Keratinocyte (primary cell): ENCODE results near the gene SUSD4. TPM values are rescaled to one million over a fixed set of nuclear protein-coding genes. Genes with fewer than 3 reads are reported as not detected.

Source experiments
- DNase-seq: peaks from one replicate; pipeline ENCODE4 v3.0.0-alpha.2; 2011; ENCODE audit warnings: low read depth, missing footprints, low spot score
- FAIRE-seq: peaks from 2 replicates; lab custom pipeline; 2011; peaks lifted over from hg19 to GRCh38; lab: Jason Lieb, UNC
- H2AFZ ChIP-seq: 2 replicates; pipeline ENCODE4 v1.6.0; 2012; ENCODE audit warnings: low read length, control low read depth, inconsistent platforms; ENCODE audit not compliant: control insufficient read depth
- H3K27ac ChIP-seq: 2 replicates; pipeline ENCODE4 v1.5.1; 2011; ENCODE audit warnings: low read length; ENCODE audit not compliant: control insufficient read depth, insufficient read depth
- H3K27me3 ChIP-seq: 3 replicates; pipeline ENCODE4 v1.6.0; 2011; ENCODE audit warnings: low read length; ENCODE audit not compliant: control insufficient read depth, insufficient read depth; ENCODE audit errors: extremely low read depth
- H3K36me3 ChIP-seq, 2 experiments: 2 replicates in 1 of 2; 3 replicates in 1 of 2; pipeline ENCODE4 v1.5.1; 2011; ENCODE audit warnings: low read length in 2 of 2, mild to moderate bottlenecking in 1 of 2; ENCODE audit not compliant: control insufficient read depth in 2 of 2, insufficient read depth in 2 of 2; ENCODE audit errors: extremely low read depth in 1 of 2
- H3K4me1 ChIP-seq: 3 replicates; pipeline ENCODE4 v1.5.1; 2011; ENCODE audit warnings: low read length; ENCODE audit not compliant: control insufficient read depth, insufficient read depth; ENCODE audit errors: extremely low read depth
- H3K4me2 ChIP-seq: 3 replicates; pipeline ENCODE4 v1.6.0; 2011; ENCODE audit warnings: low read depth, low read length; ENCODE audit not compliant: control insufficient read depth, insufficient read depth; ENCODE audit errors: extremely low read depth
- H3K4me3 ChIP-seq, 3 experiments: fragments of 200-600 bp in 1 of 3; sonication (generic) in 1 of 3; 2 replicates in 2 of 3; 3 replicates in 1 of 3; pipeline ENCODE4 v1.5.1; 2011 to 2016; ENCODE audit warnings: low read length in 3 of 3, mild to moderate bottlenecking in 3 of 3, control low read depth in 2 of 3, inconsistent platforms in 1 of 3, low read depth in 1 of 3, mixed read lengths in 1 of 3, mixed run types in 1 of 3, moderate library complexity in 1 of 3; ENCODE audit not compliant: control insufficient read depth in 2 of 3, insufficient read depth in 2 of 3; ENCODE audit errors: extremely low read depth in 1 of 3
- H3K79me2 ChIP-seq: 2 replicates; pipeline ENCODE4 v1.6.0; 2012; ENCODE audit warnings: low read length; ENCODE audit not compliant: control insufficient read depth, insufficient read depth
- H3K9ac ChIP-seq: 3 replicates; pipeline ENCODE4 v1.6.0; 2011; ENCODE audit warnings: low read length; ENCODE audit not compliant: control insufficient read depth, insufficient read depth; ENCODE audit errors: extremely low read depth
- H3K9me1 ChIP-seq: 3 replicates; pipeline ENCODE4 v1.6.0; 2011; ENCODE audit warnings: low read length; ENCODE audit not compliant: control insufficient read depth, insufficient read depth; ENCODE audit errors: extremely low read depth
- H3K9me3 ChIP-seq: 2 replicates; pipeline ENCODE4 v1.5.1; 2012; ENCODE audit warnings: low read depth, low read length; ENCODE audit not compliant: control insufficient read depth
- H4K20me1 ChIP-seq: 3 replicates; pipeline ENCODE4 v1.6.0; 2011; ENCODE audit warnings: low read length; ENCODE audit not compliant: control insufficient read depth, insufficient read depth; ENCODE audit errors: extremely low read depth
- CTCF ChIP-seq, 3 experiments: IDR thresholded peaks in 1 of 3; conservative IDR thresholded peaks in 1 of 3; optimal IDR thresholded peaks in 1 of 3; 2 replicates in 2 of 3; 3 replicates in 1 of 3; pipeline versions ENCODE3 to v1.5.1; 2011; ENCODE audit warnings: low read length in 3 of 3, mild to moderate bottlenecking in 3 of 3, moderate library complexity in 2 of 3, control low read depth in 1 of 3, inconsistent platforms in 1 of 3; ENCODE audit not compliant: insufficient read depth in 2 of 3; ENCODE audit errors: extremely low read depth in 1 of 3
- EZH2 ChIP-seq: IDR thresholded peaks from one replicate; pipeline ENCODE4 v1.6.1; 2012; ENCODE audit warnings: inconsistent platforms, mild to moderate bottlenecking, low read length, moderate library complexity
- dilution Hi-C: fragments of 300-500 bp; cut with MboI; formaldehyde crosslinking; loops from one replicate; pipeline ENCODE4 v1.7.0; 2020; ENCODE audit warnings: low sequenced_read_pairs; ENCODE audit not compliant: extremely low pct_ligation_motif_present
- polyA plus RNA-seq, 5 experiments: library from polyadenylated mRNA; depleted of rRNA in 3 of 5; stranded (reverse) in 3 of 5; stranded (forward) in 1 of 5; unstranded in 1 of 5; fragments of >200 nt; gene quantifications; 1 replicate in 1 of 5; 2 replicates in 3 of 5; 3 replicates in 1 of 5; pipeline versions ENCODE4 v1.2.1 to v1.2.3, GENCODE V29; 2011 to 2012; ENCODE audit warnings: missing spikeins in 2 of 5, low read depth in 1 of 5, low replicate concordance in 1 of 5

The SUSD4 gene
- polyA plus RNA-seq, 1 donor (not counting 4 experiments of a cell fraction or from before 2014, with no cell fraction given), result 1.6 TPM

- Histone ChIP-seq H3K36me3 (no peaks in the 10 kb centered on the region), H4K20me1 (no peaks in the 10 kb centered on the region), H3K4me1 (peaks cover 5% of the 10 kb centered on the region), H3K27ac (no peak overlapping the region), H3K27me3 (peaks cover 9% of the 10 kb centered on the region), H2AFZ (no peak overlapping the region), H3K9me1 (no peaks in the 10 kb centered on the region), H3K9ac (no peak overlapping the region), H3K4me2 (no peak overlapping the region), H3K9me3 (no peaks in the 10 kb centered on the region), H3K4me3 (no peak overlapping the region), H3K79me2 (no peaks in the 10 kb centered on the region)
- dilution Hi-C loops, result no loop called here
- FAIRE-seq (no peak), DNase-seq (no peak)
- TF ChIP-seq CTCF (optimal IDR thresholded peaks at IDR 0.05 in 1 of 3, IDR thresholded peaks at IDR 0.05 in 1 of 3, conservative IDR thresholded peaks at IDR 0.05 in 1 of 3; ENCODE audit: extremely low read depth in 1 of 3, insufficient read depth in 2 of 3, low read length in 3 of 3), result no peak
- no peak for TF ChIP-seq EZH2
Measured at GRCh38 chr1:223198628-223198965, 165.4 kb downstream of the SUSD4 start.

GRCh38 chr1:223197923-223198627, 165.9 kb downstream of the SUSD4 start:
- no peaks in the 10 kb centered on the region for H3K9me3 ChIP-seq
- no peak for DNase-seq
- peak; percentile 52 for FAIRE-seq
- H3K36me3 ChIP-seq, result no peaks in the 10 kb centered on the region
- no peak overlapping the region for H3K4me2 ChIP-seq
- no peaks in the 10 kb centered on the region for H4K20me1 ChIP-seq
- dilution Hi-C loops, result no loop called here
- no peak overlapping the region for H3K9ac ChIP-seq
- TF ChIP-seq CTCF (optimal IDR thresholded peaks at IDR 0.05 in 1 of 3, IDR thresholded peaks at IDR 0.05 in 1 of 3, conservative IDR thresholded peaks at IDR 0.05 in 1 of 3; ENCODE audit: extremely low read depth in 1 of 3, insufficient read depth in 2 of 3, low read length in 3 of 3) (no peak), EZH2 (no peak)
- H3K4me3 ChIP-seq, result no peak overlapping the region
- no peaks in the 10 kb centered on the region for H3K79me2 ChIP-seq
- peaks cover 9% of the 10 kb centered on the region for H3K27me3 ChIP-seq
- H3K9me1 ChIP-seq, result no peaks in the 10 kb centered on the region
- peaks cover 5% of the 10 kb centered on the region for H3K4me1 ChIP-seq
- no peak overlapping the region for H3K27ac ChIP-seq
- no peak overlapping the region for H2AFZ ChIP-seq
